MM.1S (cell line): Measurements from ENCODE around the gene RUNX2.

Source experiments
- DNase-seq: peaks from one replicate; pipeline ENCODE4 v3.0.0-alpha.2; 2015
- H2AFZ ChIP-seq: fragments of 300-600 bp; sonication (generic); 2 replicates; pipeline ENCODE4 v1.6.0; 2016; ENCODE audit warnings: antibody characterized with exemption, low read length
- H3F3A ChIP-seq: fragments of 300-600 bp; sonication (generic); 2 replicates; pipeline ENCODE4 v1.6.1; 2016; ENCODE audit warnings: mild to moderate bottlenecking, antibody characterized with exemption, low read length, moderate library complexity, mixed read lengths; ENCODE audit not compliant: insufficient read depth
- H3K27ac ChIP-seq: fragments of 300-600 bp; sonication (generic); 2 replicates; pipeline ENCODE4 v1.5.1; 2016; ENCODE audit warnings: mild to moderate bottlenecking, low read length
- H3K27me3 ChIP-seq: fragments of 300-600 bp; sonication (generic); replicated peaks from 2 replicates; pipeline ENCODE4 v1.6.0; 2016; ENCODE audit warnings: low read length; ENCODE audit not compliant: insufficient read depth
- H3K36me3 ChIP-seq: fragments of 300-600 bp; sonication (generic); replicated peaks from 2 replicates; pipeline ENCODE4 v1.6.1; 2016; ENCODE audit warnings: mild to moderate bottlenecking, low read length, mixed read lengths; ENCODE audit not compliant: insufficient read depth
- H3K4me1 ChIP-seq: fragments of 300-600 bp; sonication (generic); 2 replicates; pipeline ENCODE4 v1.6.1; 2016; ENCODE audit warnings: low read length, mixed read lengths
- H3K4me2 ChIP-seq: fragments of 300-600 bp; sonication (generic); 2 replicates; pipeline ENCODE4 v1.6.0; 2016; ENCODE audit warnings: low read depth, low read length
- H3K4me3 ChIP-seq: fragments of 300-600 bp; sonication (generic); 2 replicates; pipeline ENCODE4 v1.5.1; 2016; ENCODE audit warnings: low read length, mixed read lengths
- H3K79me2 ChIP-seq: fragments of 300-600 bp; sonication (generic); 2 replicates; pipeline ENCODE4 v1.6.1; 2016; ENCODE audit warnings: mixed run types, low read length, mixed read lengths
- H3K9ac ChIP-seq: fragments of 300-600 bp; sonication (generic); 2 replicates; pipeline ENCODE4 v1.6.1; 2016; ENCODE audit warnings: low read length, mixed read lengths
- H3K9me2 ChIP-seq: fragments of 300-600 bp; sonication (generic); replicated peaks from 2 replicates; pipeline ENCODE4 v1.6.1; 2016; ENCODE audit warnings: mild to moderate bottlenecking, low read length, mixed read lengths; ENCODE audit not compliant: insufficient read depth
- H3K9me3 ChIP-seq: fragments of 300-600 bp; sonication (generic); replicated peaks from 2 replicates; pipeline ENCODE4 v1.6.1; 2016; ENCODE audit warnings: mild to moderate bottlenecking, low read length, mixed read lengths; ENCODE audit not compliant: insufficient read depth
- H4K20me1 ChIP-seq: fragments of 300-600 bp; sonication (generic); 2 replicates; pipeline ENCODE4 v1.6.1; 2016; ENCODE audit warnings: mild to moderate bottlenecking, low read length, moderate library complexity, mixed read lengths; ENCODE audit not compliant: insufficient read depth
- CTCF ChIP-seq: fragments of 300-600 bp; sonication (generic); IDR thresholded peaks from 2 replicates; pipeline ENCODE4 v1.5.1; 2016; ENCODE audit warnings: antibody characterized with exemption, low read length, mixed read lengths
- EZH2 ChIP-seq: fragments of 300-600 bp; sonication (generic); optimal IDR thresholded peaks from 2 replicates; pipeline ENCODE3; 2017; ENCODE audit warnings: low read depth, mild to moderate bottlenecking, antibody characterized with exemption, low read length, mixed read lengths
- EZH2phosphoT487 ChIP-seq: fragments of 300-600 bp; sonication (generic); IDR thresholded peaks from 2 replicates; pipeline ENCODE4 v1.6.1; 2018; ENCODE audit warnings: antibody characterized with exemption, low read length

Gene RUNX2

DNA sequence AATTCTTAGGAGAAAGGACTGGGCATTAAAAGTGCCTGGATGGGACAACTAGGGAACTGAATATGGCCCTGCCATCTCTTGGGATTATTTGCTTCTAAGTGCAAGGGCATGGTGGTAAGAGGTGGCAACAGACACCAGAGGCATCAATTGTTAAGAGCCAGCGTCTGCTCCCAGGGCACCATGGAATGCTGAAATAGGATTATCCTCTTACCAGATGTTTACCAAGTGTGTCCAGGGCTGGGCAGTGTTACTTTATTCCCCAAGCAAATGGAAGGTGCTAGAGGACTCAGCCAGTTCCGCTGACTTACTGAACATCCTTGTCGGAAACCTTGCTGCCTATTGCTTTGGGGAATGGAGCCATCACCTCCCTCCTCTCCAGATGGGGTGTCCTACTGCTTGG, 323.2 kb downstream of the RUNX2 start:
- TF ChIP-seq EZH2 (no peak), EZH2phosphoT487 (no peak), CTCF (no peak)
- no peaks in the 10 kb centered on the region for H3F3A ChIP-seq
- no peak for DNase-seq
- no peak overlapping the region for H3K4me2 ChIP-seq
- no peaks in the 10 kb centered on the region for H3K9me2 ChIP-seq
- H2AFZ ChIP-seq: no peak overlapping the region
- no peak overlapping the region for H3K9ac ChIP-seq
- H3K36me3 ChIP-seq: no peaks in the 10 kb centered on the region
- no peaks in the 10 kb centered on the region for H4K20me1 ChIP-seq
- no peaks in the 10 kb centered on the region for H3K79me2 ChIP-seq
- no peak overlapping the region for H3K27ac ChIP-seq
- H3K4me1 ChIP-seq: no peaks in the 10 kb centered on the region
- H3K9me3 ChIP-seq: no peaks in the 10 kb centered on the region
- no peaks in the 10 kb centered on the region for H3K27me3 ChIP-seq
- H3K4me3 ChIP-seq: no peak overlapping the region

GRCh38 chr6:45652416-45652815, 324.3 kb downstream of the RUNX2 start:
- Histone ChIP-seq H3K9me3 (no peaks in the 10 kb centered on the region), H2AFZ (no peak overlapping the region), H3K79me2 (no peaks in the 10 kb centered on the region), H4K20me1 (no peaks in the 10 kb centered on the region), H3F3A (no peaks in the 10 kb centered on the region), H3K4me1 (no peaks in the 10 kb centered on the region), H3K4me2 (no peak overlapping the region), H3K4me3 (no peak overlapping the region), H3K27ac (no peak overlapping the region), H3K27me3 (no peaks in the 10 kb centered on the region), H3K36me3 (no peaks in the 10 kb centered on the region), H3K9me2 (no peaks in the 10 kb centered on the region), H3K9ac (no peak overlapping the region)
- no peak for TF ChIP-seq EZH2
- TF ChIP-seq EZH2phosphoT487: no peak
- no peak for TF ChIP-seq CTCF
- no peak for DNase-seq

DNA sequence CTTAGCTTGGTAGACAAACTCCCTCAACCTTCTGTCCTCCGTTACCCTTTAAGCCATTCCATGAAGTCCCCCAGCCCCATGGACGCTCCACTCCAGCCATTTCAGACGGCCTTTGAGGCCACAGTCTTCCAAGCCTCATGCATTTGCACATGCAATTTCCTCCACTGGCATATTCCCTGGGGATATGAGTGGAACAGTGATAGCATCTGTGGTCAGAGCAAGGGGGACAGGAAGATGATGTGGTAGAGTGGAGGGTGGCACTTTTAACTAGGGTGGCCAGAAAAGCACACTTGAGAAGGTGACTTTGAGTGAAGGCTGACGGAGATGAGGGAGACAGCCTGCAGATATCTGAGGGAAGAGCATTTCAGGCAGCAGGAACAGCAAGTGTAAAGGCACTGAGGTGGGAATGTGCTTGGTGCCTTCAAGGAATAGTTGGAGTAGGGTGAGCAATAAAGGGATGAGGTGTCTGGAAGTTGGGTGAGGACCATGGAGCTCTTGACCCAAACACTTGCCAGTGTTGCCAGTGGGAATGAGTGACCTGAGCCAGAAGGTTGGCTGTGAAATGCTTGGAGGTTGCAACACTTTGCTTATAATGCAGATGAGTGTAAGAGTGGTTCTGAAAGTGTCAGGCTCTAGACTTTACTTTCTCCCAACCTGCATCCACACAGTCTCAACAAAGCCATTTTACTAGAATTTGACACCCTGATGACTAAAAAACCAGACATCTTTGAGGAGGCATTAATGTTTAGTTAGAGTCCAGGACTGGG, 325.2 kb downstream of the RUNX2 start:
- H3K4me3 ChIP-seq: no peak overlapping the region
- no peaks in the 10 kb centered on the region for H4K20me1 ChIP-seq
- no peaks in the 10 kb centered on the region for H3K79me2 ChIP-seq
- H2AFZ ChIP-seq: no peak overlapping the region
- no peaks in the 10 kb centered on the region for H3K9me2 ChIP-seq
- H3K9me3 ChIP-seq: no peaks in the 10 kb centered on the region
- H3K36me3 ChIP-seq: no peaks in the 10 kb centered on the region
- no peak overlapping the region for H3K27ac ChIP-seq
- H3K4me2 ChIP-seq: no peak overlapping the region
- H3K27me3 ChIP-seq: no peaks in the 10 kb centered on the region
- no peaks in the 10 kb centered on the region for H3F3A ChIP-seq
- no peaks in the 10 kb centered on the region for H3K4me1 ChIP-seq
- DNase-seq: no peak
- TF ChIP-seq EZH2 (no peak), CTCF (no peak), EZH2phosphoT487 (no peak)
- no peak overlapping the region for H3K9ac ChIP-seq
